K562 (cell line): Measurements from ENCODE around the gene BRICD5.

ENCODE experiments used
- ARID2 ChIP-seq: fragments of 450-650 bp; IDR thresholded peaks from 2 replicates; pipeline ENCODE4 v1.6.1; 2017; ENCODE audit warnings: antibody characterized with exemption, mild to moderate bottlenecking
- CUX1 ChIP-seq: fragments of 200-800 bp; sonication (Bioruptor generic); IDR thresholded peaks from 2 replicates; pipeline ENCODE4 v1.6.1; 2016; ENCODE audit warnings: missing genetic modification characterization, missing compliant biosample characterization
- DNMT1 ChIP-seq: fragments of 450-650 bp; IDR thresholded peaks from 2 replicates; pipeline ENCODE4 v1.6.1; 2016; ENCODE audit warnings: antibody characterized with exemption, mild to moderate bottlenecking
- ETV6 ChIP-seq, 3 experiments: fragments of 150-350 bp in 1 of 3; sonication (generic) in 1 of 3; formaldehyde crosslinking in 1 of 3; IDR thresholded peaks; 2 replicates each; pipeline versions ENCODE4 v1.6.1 to v1.8.0; 2014 to 2022; ENCODE audit warnings: borderline replicate concordance in 2 of 3, low read depth in 2 of 3, antibody characterized with exemption in 1 of 3, low read length in 1 of 3, mild to moderate bottlenecking in 1 of 3, missing genetic modification reagents in 1 of 3
- KLF13 ChIP-seq: fragments of 450-650 bp; IDR thresholded peaks from 2 replicates; pipeline ENCODE4 v1.6.1; 2016; ENCODE audit warnings: missing genetic modification characterization, low read depth, mild to moderate bottlenecking, missing compliant biosample characterization, moderate library complexity, borderline replicate concordance
- MAFK ChIP-seq: IDR thresholded peaks from 2 replicates; pipeline ENCODE4 v1.6.1; 2011; ENCODE audit warnings: low read length, improper control_type of control experiment
- POLR2G ChIP-seq: fragments of 200-400 bp; formaldehyde crosslinking; IDR thresholded peaks from 2 replicates; pipeline ENCODE4 v1.6.1; 2017; ENCODE audit warnings: low read depth, mild to moderate bottlenecking, antibody characterized with exemption, low read length, moderate library complexity
- PTRF ChIP-seq: fragments of 450-650 bp; IDR thresholded peaks from 2 replicates; pipeline ENCODE4 v1.6.1; 2016; ENCODE audit warnings: mild to moderate bottlenecking, missing genetic modification characterization, missing compliant biosample characterization
- TF ChIP-seq, protein P1 (sequence below), 3 experiments: IDR thresholded peaks in 2 of 3; conservative IDR thresholded peaks in 1 of 3; 2 replicates each; pipeline ENCODE4 v1.5.1; 2011 to 2012; ENCODE audit warnings: low read length in 3 of 3, mild to moderate bottlenecking in 3 of 3, control low read depth in 2 of 3, improper control_type of control experiment in 1 of 3, inconsistent platforms in 1 of 3, low read depth in 1 of 3, mixed read lengths in 1 of 3, moderate library complexity in 1 of 3; ENCODE audit not compliant: insufficient read depth in 2 of 3
- TF ChIP-seq, protein P2 (sequence below): sonication (generic); formaldehyde crosslinking; IDR thresholded peaks from 2 replicates; pipeline ENCODE4 v1.8.0; 2022; ENCODE audit warnings: missing genetic modification reagents, mild to moderate bottlenecking, borderline replicate concordance

GRCh38 chr16:2257726-2258125, 47.1 kb upstream of the BRICD5 start:
- TF ChIP-seq, protein P1, sequence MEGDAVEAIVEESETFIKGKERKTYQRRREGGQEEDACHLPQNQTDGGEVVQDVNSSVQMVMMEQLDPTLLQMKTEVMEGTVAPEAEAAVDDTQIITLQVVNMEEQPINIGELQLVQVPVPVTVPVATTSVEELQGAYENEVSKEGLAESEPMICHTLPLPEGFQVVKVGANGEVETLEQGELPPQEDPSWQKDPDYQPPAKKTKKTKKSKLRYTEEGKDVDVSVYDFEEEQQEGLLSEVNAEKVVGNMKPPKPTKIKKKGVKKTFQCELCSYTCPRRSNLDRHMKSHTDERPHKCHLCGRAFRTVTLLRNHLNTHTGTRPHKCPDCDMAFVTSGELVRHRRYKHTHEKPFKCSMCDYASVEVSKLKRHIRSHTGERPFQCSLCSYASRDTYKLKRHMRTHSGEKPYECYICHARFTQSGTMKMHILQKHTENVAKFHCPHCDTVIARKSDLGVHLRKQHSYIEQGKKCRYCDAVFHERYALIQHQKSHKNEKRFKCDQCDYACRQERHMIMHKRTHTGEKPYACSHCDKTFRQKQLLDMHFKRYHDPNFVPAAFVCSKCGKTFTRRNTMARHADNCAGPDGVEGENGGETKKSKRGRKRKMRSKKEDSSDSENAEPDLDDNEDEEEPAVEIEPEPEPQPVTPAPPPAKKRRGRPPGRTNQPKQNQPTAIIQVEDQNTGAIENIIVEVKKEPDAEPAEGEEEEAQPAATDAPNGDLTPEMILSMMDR (IDR thresholded peaks at IDR 0.05 in 2 of 3, conservative IDR thresholded peaks at IDR 0.05 in 1 of 3; ENCODE audit: insufficient read depth in 2 of 3, low read depth in 1 of 3, low read length in 3 of 3): no peak
- no peak for TF ChIP-seq CUX1 (CRISPR knock-in tag)
- no peak for TF ChIP-seq MAFK
- no peak for TF ChIP-seq ARID2
- no peak for TF ChIP-seq PTRF (tag)
- TF ChIP-seq DNMT1: no peak
- TF ChIP-seq POLR2G: no peak
- TF ChIP-seq, protein P2, sequence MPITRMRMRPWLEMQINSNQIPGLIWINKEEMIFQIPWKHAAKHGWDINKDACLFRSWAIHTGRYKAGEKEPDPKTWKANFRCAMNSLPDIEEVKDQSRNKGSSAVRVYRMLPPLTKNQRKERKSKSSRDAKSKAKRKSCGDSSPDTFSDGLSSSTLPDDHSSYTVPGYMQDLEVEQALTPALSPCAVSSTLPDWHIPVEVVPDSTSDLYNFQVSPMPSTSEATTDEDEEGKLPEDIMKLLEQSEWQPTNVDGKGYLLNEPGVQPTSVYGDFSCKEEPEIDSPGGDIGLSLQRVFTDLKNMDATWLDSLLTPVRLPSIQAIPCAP (CRISPR knock-in tag): no peak
- no peak for TF ChIP-seq ETV6 (IDR thresholded peaks at IDR 0.05; ENCODE audit: borderline replicate concordance in 1 of 2, low read depth in 2 of 2, low read length in 1 of 2)
- no peak for TF ChIP-seq ETV6 (CRISPR knock-in tag; IDR thresholded peaks at IDR 0.05; ENCODE audit: borderline replicate concordance)
- TF ChIP-seq KLF13: no peak
